Measurements from ENCODE around the gene GABRB2. TPM values are rescaled to one million over a fixed set of nuclear protein-coding genes. Genes with fewer than 3 reads are reported as not detected.

GABRB2 gene
- total RNA-seq = not detected in 2 replicates

DNA sequence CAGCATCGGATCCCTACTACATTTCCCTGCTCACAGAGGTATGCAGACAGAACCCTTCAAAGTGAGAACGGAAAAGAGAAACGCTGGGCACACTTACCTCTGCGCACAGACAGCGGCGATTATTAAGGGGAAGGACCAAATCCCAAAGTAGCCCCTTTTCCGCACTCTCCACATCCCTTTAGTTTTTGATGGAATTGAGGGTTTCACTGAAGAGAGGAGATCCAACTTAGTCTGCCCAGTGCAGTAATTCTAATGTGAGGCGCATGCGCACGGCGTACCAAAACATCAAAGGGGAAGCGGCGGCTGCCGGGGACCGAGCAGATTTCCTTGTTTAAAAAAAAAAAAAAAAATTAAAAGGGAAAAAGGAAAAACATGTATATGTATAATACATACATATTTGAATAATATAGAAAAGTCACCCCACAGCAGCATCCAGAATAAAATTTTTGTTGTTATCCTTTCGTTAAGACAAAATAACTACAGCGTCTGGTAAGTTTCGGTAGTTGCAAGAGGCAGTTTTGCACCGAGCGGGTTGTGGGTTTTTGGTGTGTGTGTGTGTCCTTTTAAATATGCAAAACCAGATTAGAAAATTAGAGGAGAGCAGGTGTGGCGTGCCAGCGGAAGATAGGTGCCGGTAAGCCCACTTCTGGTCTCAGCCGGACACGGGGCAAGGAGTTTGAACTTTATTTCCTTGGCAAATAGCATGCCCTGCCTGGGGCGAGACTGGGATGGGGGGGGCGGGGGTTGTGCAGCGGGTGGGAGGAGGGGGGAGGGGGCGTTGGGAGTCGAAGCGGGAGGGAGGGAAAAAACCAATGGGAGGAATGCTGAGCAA, at the start of gene GABRB2:
Gene GABRB2, minus strand, starts transcription at position 256 of the 832 bp plus-strand sequence. Its CDS starts 82 bp downstream, at position 174.

Other genes with a start within 250 kb of the GABRB2 start
- 0.66 and 1.1 TPM in 2 replicates for gene GABRA6, start 139.0 kb upstream of the GABRB2 start, total RNA-seq

Measured in thoracic aorta endothelial cell (primary cell).